ENCODE results near the gene OTOF.

OTOF gene

DNA sequence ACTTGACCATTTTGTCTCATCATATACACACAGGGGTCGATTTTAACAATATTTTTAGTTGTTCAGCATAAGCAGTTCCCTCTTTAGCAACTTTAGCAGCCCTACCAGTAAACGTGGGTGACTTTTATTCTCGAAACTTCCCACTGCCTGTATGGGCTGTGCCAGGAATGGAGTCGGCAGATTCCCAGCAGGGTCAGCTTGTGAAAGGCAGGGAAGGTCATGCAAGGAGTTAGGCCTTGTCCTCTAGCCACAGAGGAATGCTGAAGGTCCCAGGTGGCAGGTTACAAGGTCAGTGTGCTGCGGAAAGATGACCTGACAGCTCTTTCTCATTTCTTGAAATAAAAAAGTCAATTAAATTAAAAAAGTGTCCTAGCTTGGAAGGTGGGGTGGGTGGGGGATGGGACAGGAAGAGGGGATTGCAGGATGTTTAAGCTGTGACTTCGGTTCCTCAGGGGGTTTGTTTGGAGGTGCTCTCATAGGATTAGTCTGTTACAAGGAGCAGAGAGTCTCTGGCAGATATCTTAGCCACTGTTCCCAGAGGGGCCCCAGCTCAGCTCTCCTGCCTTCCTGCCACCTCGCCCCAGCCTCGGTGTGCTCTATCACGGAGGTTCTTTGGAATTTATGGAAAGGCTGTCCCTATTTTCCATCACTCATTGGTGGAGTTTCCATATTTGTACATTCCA lies 54.8 kb downstream of the OTOF start:
- Histone ChIP-seq H3K4me1 (ENCODE audit: insufficient read depth, low read length) (peaks cover 9% of the 10 kb centered on the region), H3K9ac (ENCODE audit: low read depth, low read length) (no peak overlapping the region; the same call in 1 of the 2 replicates), H3K9me3 (ENCODE audit: control insufficient read depth, insufficient read depth, low read length) (no peaks in the 10 kb centered on the region), H3K36me3 (ENCODE audit: insufficient read depth, low read length) (no peaks in the 10 kb centered on the region)

DNA sequence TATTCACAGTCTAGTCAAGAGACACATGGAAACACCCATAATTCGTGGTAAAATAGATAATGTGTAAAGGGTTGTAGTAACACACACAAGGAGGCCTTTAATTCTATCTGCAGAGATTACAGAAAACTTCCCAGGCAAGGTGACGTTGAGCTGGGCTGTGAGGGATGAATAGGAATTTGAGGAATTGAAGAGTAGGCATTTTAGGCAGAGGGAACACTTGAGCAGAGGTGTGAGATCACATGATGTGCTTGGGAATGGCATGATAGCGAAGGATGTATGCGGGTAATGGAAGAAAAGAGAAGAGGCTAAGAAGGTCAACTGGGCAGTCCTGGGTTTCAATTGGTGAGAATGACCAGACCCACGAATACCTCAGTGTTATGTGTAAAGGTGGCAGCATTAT lies 56.0 kb downstream of the OTOF start:
- Histone ChIP-seq H3K9ac (ENCODE audit: low read depth, low read length) (no peak overlapping the region), H3K36me3 (ENCODE audit: insufficient read depth, low read length) (no peaks in the 10 kb centered on the region), H3K4me1 (ENCODE audit: insufficient read depth, low read length) (peaks cover 9% of the 10 kb centered on the region), H3K9me3 (ENCODE audit: control insufficient read depth, insufficient read depth, low read length) (no peaks in the 10 kb centered on the region)

- Histone ChIP-seq H3K4me1 (ENCODE audit: insufficient read depth, low read length) (no peaks in the 10 kb centered on the region), H3K9ac (ENCODE audit: low read depth, low read length) (no peak overlapping the region), H3K9me3 (ENCODE audit: control insufficient read depth, insufficient read depth, low read length) (no peaks in the 10 kb centered on the region), H3K36me3 (ENCODE audit: insufficient read depth, low read length) (no peaks in the 10 kb centered on the region)
Measured at GRCh38 chr2:26414311-26414710, 63.6 kb downstream of the OTOF start.

GRCh38 chr2:26412091-26412673 lies 65.7 kb downstream of the OTOF start:
- no peaks in the 10 kb centered on the region for H3K36me3 ChIP-seq (ENCODE audit: insufficient read depth, low read length)
- H3K9ac ChIP-seq (ENCODE audit: low read depth, low read length), result no peak overlapping the region
- H3K4me1 ChIP-seq (ENCODE audit: insufficient read depth, low read length), result no peaks in the 10 kb centered on the region
- no peaks in the 10 kb centered on the region for H3K9me3 ChIP-seq (ENCODE audit: control insufficient read depth, insufficient read depth, low read length)

DNA sequence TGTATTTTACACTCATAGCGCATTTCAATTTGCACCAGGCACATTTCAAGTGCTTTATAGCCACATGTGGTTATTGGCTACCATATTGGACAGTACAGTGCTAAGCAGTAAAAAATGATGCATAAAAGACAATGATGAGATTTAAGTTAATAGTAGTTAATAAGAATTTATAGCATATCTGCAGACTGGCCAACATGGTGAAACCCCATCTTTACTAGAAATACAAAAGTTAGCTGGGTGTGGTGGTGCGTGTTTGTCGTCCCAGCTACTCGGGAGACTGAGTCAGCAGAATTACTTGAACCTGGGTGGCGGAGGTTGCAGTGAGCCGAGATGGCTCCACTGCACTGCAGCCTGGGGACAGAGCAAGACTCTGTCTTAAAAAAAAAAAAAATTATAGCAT lies 66.5 kb downstream of the OTOF start:
- no peaks in the 10 kb centered on the region for H3K36me3 ChIP-seq (ENCODE audit: insufficient read depth, low read length)
- no peak overlapping the region for H3K9ac ChIP-seq (ENCODE audit: low read depth, low read length)
- no peaks in the 10 kb centered on the region for H3K9me3 ChIP-seq (ENCODE audit: control insufficient read depth, insufficient read depth, low read length)
- H3K4me1 ChIP-seq (ENCODE audit: insufficient read depth, low read length), result no peaks in the 10 kb centered on the region

DNA sequence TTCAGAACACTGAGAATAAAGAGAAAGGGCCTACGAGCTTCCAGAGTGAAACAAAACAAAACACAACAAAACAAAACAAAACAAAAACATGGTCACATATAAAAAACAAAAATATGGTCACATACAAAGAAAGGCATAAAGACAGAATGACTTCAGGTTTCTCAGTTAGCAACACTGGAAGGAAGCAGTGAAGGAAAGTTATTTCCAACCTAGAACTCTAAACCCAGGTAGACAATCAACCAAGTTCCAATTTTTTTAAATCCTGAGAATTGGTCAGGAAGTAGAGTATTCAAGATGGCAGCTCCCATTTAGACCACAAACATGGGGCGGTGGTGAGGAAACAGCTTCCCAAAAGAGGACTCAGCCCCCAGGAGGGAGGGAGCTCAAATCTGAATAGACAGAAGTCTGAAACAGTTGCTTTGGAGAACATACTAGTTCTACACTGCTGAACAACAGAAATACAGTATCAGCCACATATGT lies 67.1 kb downstream of the OTOF start:
- Histone ChIP-seq H3K4me1 (ENCODE audit: insufficient read depth, low read length) (no peaks in the 10 kb centered on the region), H3K36me3 (ENCODE audit: insufficient read depth, low read length) (no peaks in the 10 kb centered on the region), H3K9me3 (ENCODE audit: control insufficient read depth, insufficient read depth, low read length) (no peaks in the 10 kb centered on the region), H3K9ac (ENCODE audit: low read depth, low read length) (no peak overlapping the region)

- H3K36me3 ChIP-seq (ENCODE audit: insufficient read depth, low read length), result no peaks in the 10 kb centered on the region
- no peaks in the 10 kb centered on the region for H3K4me1 ChIP-seq (ENCODE audit: insufficient read depth, low read length)
- H3K9ac ChIP-seq (ENCODE audit: low read depth, low read length), result no peak overlapping the region
- no peaks in the 10 kb centered on the region for H3K9me3 ChIP-seq (ENCODE audit: control insufficient read depth, insufficient read depth, low read length)
Measured at GRCh38 chr2:26409785-26410184, 68.1 kb downstream of the OTOF start.

DNA sequence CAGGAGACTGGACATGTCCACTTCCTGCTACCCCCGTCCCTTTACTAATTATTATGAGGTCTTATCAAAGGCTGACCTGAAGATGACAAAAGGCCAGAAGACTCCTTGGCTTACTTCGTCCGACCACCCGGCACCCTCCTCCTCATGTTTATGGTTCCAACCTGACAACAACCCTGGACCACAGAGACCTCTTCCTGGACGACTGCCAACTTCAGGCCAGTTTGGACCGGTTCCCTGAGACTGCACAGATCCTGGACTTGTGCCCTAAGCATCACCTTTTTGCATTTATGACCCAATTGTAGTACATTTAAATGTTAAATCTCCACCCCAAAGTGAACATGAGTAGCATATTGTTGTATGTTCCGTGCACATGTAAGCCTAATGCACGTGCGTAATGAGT lies 70.4 kb downstream of the OTOF start:
- Histone ChIP-seq H3K9ac (ENCODE audit: low read depth, low read length) (no peak overlapping the region), H3K4me1 (ENCODE audit: insufficient read depth, low read length) (0 out of 2 replicates have a peak, but pooled peaks cover 4% of the 10 kb centered on the region), H3K9me3 (ENCODE audit: control insufficient read depth, insufficient read depth, low read length) (no peaks in the 10 kb centered on the region), H3K36me3 (ENCODE audit: insufficient read depth, low read length) (no peaks in the 10 kb centered on the region)

All from ES-I3 (cell line).